Vein endothelial cell (primary cell): Measurements from ENCODE around the gene USP17L20. TPM values are rescaled to one million over a fixed set of nuclear protein-coding genes. Genes with fewer than 3 reads are reported as not detected.

Experiments used
- total RNA-seq: library from RNA; depleted of rRNA; stranded (reverse); fragments of >200 nt; gene quantifications from 2 replicates; pipeline ENCODE4 v1.2.3, GENCODE V29; 2012

USP17L20 gene
- not detected in 2 replicates for total RNA-seq

GRCh38 chr4:9257824-9258223 lies at the start of gene USP17L20:
TSS of gene USP17L20 (plus strand) at chr4:9258124. CDS start at chr4:9258124, 0 bp downstream.

GRCh38 chr4:9210357-9210756 lies 47.6 kb upstream of the USP17L20 start, which contains the start of gene USP17L10:
TSS of gene USP17L10 (plus strand) at chr4:9210657. CDS start at chr4:9210657, 0 bp downstream.

DNA sequence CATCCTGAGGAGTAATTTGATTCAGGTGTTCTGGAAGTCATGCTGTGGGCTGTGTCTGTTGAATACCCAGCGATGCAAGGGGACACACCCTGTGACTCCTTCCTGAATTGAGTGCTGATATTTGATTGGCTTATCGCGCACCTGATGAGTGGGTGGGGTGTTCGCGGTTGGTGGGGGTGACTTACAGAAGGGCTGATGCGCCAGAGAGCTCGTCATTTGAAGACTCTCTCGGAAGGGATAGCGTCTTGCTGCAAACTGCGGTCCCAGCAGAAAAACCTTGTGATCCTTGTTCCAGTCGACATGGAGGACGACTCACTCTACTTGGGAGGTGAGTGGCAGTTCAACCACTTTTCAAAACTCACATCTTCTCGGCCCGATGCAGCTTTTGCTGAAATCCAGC lies 42.8 kb upstream of the USP17L20 start, which contains the start of gene USP17L11:
Gene USP17L11 (plus strand): TSS at position 301 of the 400 bp plus-strand sequence. CDS start 0 bp downstream, at position 301.

GRCh38 chr4:9219852-9220251 lies 38.1 kb upstream of the USP17L20 start, which contains the start of gene USP17L12:
TSS of gene USP17L12 (plus strand) at chr4:9220152. CDS start at chr4:9220152, 0 bp downstream.

DNA sequence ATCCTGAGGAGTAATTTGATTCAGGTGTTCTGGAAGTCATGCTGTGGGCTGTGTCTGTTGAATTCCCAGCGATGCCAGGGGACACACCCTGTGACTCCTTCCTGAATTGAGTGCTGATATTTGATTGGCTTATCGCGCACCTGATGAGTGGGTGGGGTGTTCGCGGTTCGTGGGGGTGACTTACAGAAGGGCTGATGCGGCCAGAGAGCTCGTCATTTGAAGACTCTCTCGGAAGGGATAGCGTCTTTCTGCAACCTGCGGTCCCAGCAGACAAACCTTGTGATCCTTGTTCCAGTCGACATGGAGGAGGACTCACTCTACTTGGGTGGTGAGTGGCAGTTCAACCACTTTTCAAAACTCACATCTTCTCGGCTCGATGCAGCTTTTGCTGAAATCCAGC lies 33.3 kb upstream of the USP17L20 start, which contains the start of gene USP17L13:
Gene USP17L13 (plus strand): TSS at position 301 of the 400 bp plus-strand sequence. CDS start 0 bp downstream, at position 301.

DNA sequence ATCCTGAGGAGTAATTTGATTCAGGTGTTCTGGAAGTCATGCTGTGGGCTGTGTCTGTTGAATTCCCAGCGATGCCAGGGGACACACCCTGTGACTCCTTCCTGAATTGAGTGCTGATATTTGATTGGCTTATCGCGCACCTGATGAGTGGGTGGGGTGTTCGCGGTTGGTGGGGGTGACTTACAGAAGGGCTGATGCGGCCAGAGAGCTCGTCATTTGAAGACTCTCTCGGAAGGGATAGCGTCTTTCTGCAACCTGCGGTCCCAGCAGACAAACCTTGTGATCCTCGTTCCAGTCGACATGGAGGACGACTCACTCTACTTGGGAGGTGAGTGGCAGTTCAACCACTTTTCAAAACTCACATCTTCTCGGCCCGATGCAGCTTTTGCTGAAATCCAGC lies 23.8 kb upstream of the USP17L20 start, which contains the start of gene USP17L15:
Gene USP17L15 (plus strand): TSS at position 301 of the 400 bp plus-strand sequence. CDS start 0 bp downstream, at position 301.

GRCh38 chr4:9243579-9243978 lies 14.3 kb upstream of the USP17L20 start, which contains the start of gene USP17L17:
TSS of gene USP17L17 (plus strand) at chr4:9243879. CDS start at chr4:9243879, 0 bp downstream.

GRCh38 chr4:9247953-9248680 lies 9.8 kb upstream of the USP17L20 start, which contains the start of gene USP17L18:
TSS of gene USP17L18 (plus strand) at chr4:9248630. CDS start at chr4:9248630, 0 bp downstream.

GRCh38 chr4:9253078-9253477 lies 4.8 kb upstream of the USP17L20 start, which contains the start of gene USP17L19:
TSS of gene USP17L19 (plus strand) at chr4:9253378. CDS start at chr4:9253378, 0 bp downstream.

GRCh38 chr4:9262572-9262971 lies 4.6 kb downstream of the USP17L20 start, which contains the start of gene USP17L21:
TSS of gene USP17L21 (plus strand) at chr4:9262872. CDS start at chr4:9262872, 0 bp downstream.

DNA sequence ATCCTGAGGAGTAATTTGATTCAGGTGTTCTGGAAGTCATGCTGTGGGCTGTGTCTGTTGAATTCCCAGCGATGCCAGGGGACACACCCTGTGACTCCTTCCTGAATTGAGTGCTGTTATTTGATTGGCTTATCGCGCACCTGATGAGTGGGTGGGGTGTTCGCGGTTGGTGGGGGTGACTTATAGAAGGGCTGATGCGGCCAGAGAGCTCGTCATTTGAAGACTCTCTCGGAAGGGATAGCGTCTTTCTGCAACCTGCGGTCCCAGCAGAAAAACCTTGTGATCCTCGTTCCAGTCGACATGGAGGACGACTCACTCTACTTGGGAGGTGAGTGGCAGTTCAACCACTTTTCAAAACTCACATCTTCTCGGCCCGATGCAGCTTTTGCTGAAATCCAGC lies 9.4 kb downstream of the USP17L20 start, which contains the start of gene USP17L22:
Gene USP17L22 (plus strand): TSS at position 301 of the 400 bp plus-strand sequence. CDS start 0 bp downstream, at position 301.

Other genes starting within 250 kb of the USP17L20 start
- gene FAM90A26, start 87.7 kb upstream of the USP17L20 start, total RNA-seq: not detected in 2 replicates
- not detected in 2 replicates for gene USP17L10, start 47.5 kb upstream of the USP17L20 start, total RNA-seq
- not detected in 2 replicates for gene USP17L11, start 42.7 kb upstream of the USP17L20 start, total RNA-seq
- not detected in 2 replicates for gene USP17L12, start 38.0 kb upstream of the USP17L20 start, total RNA-seq
- not detected in 2 replicates for gene USP17L13, start 33.2 kb upstream of the USP17L20 start, total RNA-seq
- gene USP17L15, start 23.7 kb upstream of the USP17L20 start, total RNA-seq: not detected in 2 replicates
- not detected in 2 replicates for gene USP17L17, start 14.2 kb upstream of the USP17L20 start, total RNA-seq
- not detected in 2 replicates for gene USP17L18, start 9.5 kb upstream of the USP17L20 start, total RNA-seq
- gene USP17L19, start 4.7 kb upstream of the USP17L20 start, total RNA-seq: not detected in 2 replicates
- not detected in 2 replicates for gene USP17L21, start 4.7 kb downstream of the USP17L20 start, total RNA-seq
- not detected in 2 replicates for gene USP17L22, start 9.5 kb downstream of the USP17L20 start, total RNA-seq
- gene USP17L24, start 67.0 kb downstream of the USP17L20 start, total RNA-seq: not detected in 2 replicates
- gene USP17L25, start 71.8 kb downstream of the USP17L20 start, total RNA-seq: not detected in 2 replicates
- not detected in 2 replicates for gene USP17L26, start 76.5 kb downstream of the USP17L20 start, total RNA-seq
- gene USP17L5, start 81.3 kb downstream of the USP17L20 start, total RNA-seq: not detected in 2 replicates
- gene USP17L27, start 86.0 kb downstream of the USP17L20 start, total RNA-seq: not detected in 2 replicates
- gene USP17L28, start 90.8 kb downstream of the USP17L20 start, total RNA-seq: not detected in 2 replicates
- not detected in 2 replicates for gene USP17L29, start 95.5 kb downstream of the USP17L20 start, total RNA-seq
- not detected in 2 replicates for gene USP17L30, start 105.0 kb downstream of the USP17L20 start, total RNA-seq
- not detected in 2 replicates for gene DEFB131A, start 186.3 kb downstream of the USP17L20 start, total RNA-seq